ENCODE measurements around the gene PCDHGC3. TPM values are rescaled to one million over a fixed set of nuclear protein-coding genes. Genes with fewer than 3 reads are reported as not detected.

Gene PCDHGC3
- total and polyA plus RNA-seq, 9 of the 15 experiments (the other 6 are each of a cell fraction or from before 2014, with no cell fraction given) = 0.07 TPM; not detected in 8

GRCh38 chr5:141513627-141514329 lies 38.0 kb downstream of the PCDHGC3 start:
- CTCF ChIA-PET (ENCODE audit: low intra/inter-chr PET ratio) = interaction anchor here (0.6 kb wide), 1 partner anchor 152 kb away, joined by 3 read pairs; no protein-coding TSS in a partner anchor
- no TSS peak for BruUV-seq (replicated peaks)
- Histone ChIP-seq H3K36me3 (ENCODE audit: control insufficient read depth, insufficient read depth, low read length) (peaks cover 57% of the 10 kb centered on the region), H3K4me3 (no peak overlapping the region), H3K4me1 (replicated peaks in 1 of 2; ENCODE audit: control insufficient read depth in 2 of 2, insufficient read depth in 2 of 2, low read length in 2 of 2) (peaks cover 5 to 17% of the 10 kb centered on the region in 2 experiments; a peak in 3 of 5 replicates), H3K9me1 (ENCODE audit: control insufficient read depth, insufficient read depth, low read length) (peaks cover 8% of the 10 kb centered on the region), H3K27me3 (ENCODE audit: control insufficient read depth in 2 of 2, insufficient read depth in 2 of 2, low read length in 2 of 2) (peaks cover 0 to 7% of the 10 kb centered on the region in 2 experiments; a peak in 1 of 5 replicates), H3K4me2 (ENCODE audit: insufficient read depth, low read length) (no peak overlapping the region), H3K79me2 (ENCODE audit: control insufficient read depth, insufficient read depth, low read length) (no peaks in the 10 kb centered on the region), H2AFZ (ENCODE audit: low read depth, low read length) (no peak overlapping the region), H3K27ac (ENCODE audit: extremely low read depth, low read depth, low read length) (no peak overlapping the region), H3K9ac (ENCODE audit: insufficient read depth in 1 of 2, low read depth in 2 of 2, low read length in 2 of 2) (no peak overlapping the region), H4K20me1 (replicated peaks; ENCODE audit: control insufficient read depth, insufficient read depth, low read length) (no peaks in the 10 kb centered on the region), H3K9me3 (replicated peaks; ENCODE audit: control insufficient read depth, insufficient read depth, low read depth, low read length) (no peaks in the 10 kb centered on the region)
- ATAC-seq (no peak), DNase-seq (ENCODE audit: extremely low read depth in 1 of 4, low spot score in 3 of 4) (peak in 1 of 4 experiments; percentile 12), FAIRE-seq (no peak)
- POLR2A ChIA-PET = interaction anchor here (0.6 to 1.8 kb wide), 5 partner anchors 16 to 193 kb away, joined by 3 to 7 read pairs (median 4); partner anchors contain the start of gene TAF7
- intact Hi-C loops (cut with micrococcal nuclease) (loop anchor here (5.0 to 10.0 kb wide), 3 partner anchors 91 to 279 kb away; partner anchors contain the start of genes PCDHGA11 and PCDHGA3), in situ Hi-C loops (cut with MboI) (no loop called here)
- 81% methylated on average over 21 of the region's 29 CpGs for WGBS (ENCODE audit: insufficient coverage, low coverage, missing lambda C conversion rate)
- TF ChIP-seq RBM22 (IDR thresholded peaks at IDR 0.05; ENCODE audit: low read depth, low read length, poor library complexity, severe bottlenecking) = peak; percentile 48
- TF ChIP-seq HMGN3 (IDR thresholded peaks at IDR 0.05; ENCODE audit: borderline replicate concordance, extremely low read depth, insufficient read length, low read depth, low read length) = no peak
- TF ChIP-seq ZNF583 (CRISPR knock-in tag; IDR thresholded peaks at IDR 0.05) = no peak
- no peak for TF ChIP-seq ZKSCAN3 (CRISPR knock-in tag; IDR thresholded peaks at IDR 0.05)
- TF ChIP-seq ZNF133 (CRISPR knock-in tag; IDR thresholded peaks at IDR 0.05) = no peak
- TF ChIP-seq RBM14 (IDR thresholded peaks at IDR 0.05; ENCODE audit: borderline replicate concordance, insufficient read depth, low read depth, low read length) = no peak
- TF ChIP-seq PURB (CRISPR knock-in tag; IDR thresholded peaks at IDR 0.05; ENCODE audit: low read depth) = no peak
- no peak for TF ChIP-seq MAFF (IDR thresholded peaks at IDR 0.05; ENCODE audit: low read length)
- no peak for TF ChIP-seq ZNF696 (CRISPR knock-in tag; conservative IDR thresholded peaks at IDR 0.05)
- TF ChIP-seq RBM39 (optimal IDR thresholded peaks at IDR 0.05; ENCODE audit: low read depth, low read length) = no peak
- TF ChIP-seq, protein P1, sequence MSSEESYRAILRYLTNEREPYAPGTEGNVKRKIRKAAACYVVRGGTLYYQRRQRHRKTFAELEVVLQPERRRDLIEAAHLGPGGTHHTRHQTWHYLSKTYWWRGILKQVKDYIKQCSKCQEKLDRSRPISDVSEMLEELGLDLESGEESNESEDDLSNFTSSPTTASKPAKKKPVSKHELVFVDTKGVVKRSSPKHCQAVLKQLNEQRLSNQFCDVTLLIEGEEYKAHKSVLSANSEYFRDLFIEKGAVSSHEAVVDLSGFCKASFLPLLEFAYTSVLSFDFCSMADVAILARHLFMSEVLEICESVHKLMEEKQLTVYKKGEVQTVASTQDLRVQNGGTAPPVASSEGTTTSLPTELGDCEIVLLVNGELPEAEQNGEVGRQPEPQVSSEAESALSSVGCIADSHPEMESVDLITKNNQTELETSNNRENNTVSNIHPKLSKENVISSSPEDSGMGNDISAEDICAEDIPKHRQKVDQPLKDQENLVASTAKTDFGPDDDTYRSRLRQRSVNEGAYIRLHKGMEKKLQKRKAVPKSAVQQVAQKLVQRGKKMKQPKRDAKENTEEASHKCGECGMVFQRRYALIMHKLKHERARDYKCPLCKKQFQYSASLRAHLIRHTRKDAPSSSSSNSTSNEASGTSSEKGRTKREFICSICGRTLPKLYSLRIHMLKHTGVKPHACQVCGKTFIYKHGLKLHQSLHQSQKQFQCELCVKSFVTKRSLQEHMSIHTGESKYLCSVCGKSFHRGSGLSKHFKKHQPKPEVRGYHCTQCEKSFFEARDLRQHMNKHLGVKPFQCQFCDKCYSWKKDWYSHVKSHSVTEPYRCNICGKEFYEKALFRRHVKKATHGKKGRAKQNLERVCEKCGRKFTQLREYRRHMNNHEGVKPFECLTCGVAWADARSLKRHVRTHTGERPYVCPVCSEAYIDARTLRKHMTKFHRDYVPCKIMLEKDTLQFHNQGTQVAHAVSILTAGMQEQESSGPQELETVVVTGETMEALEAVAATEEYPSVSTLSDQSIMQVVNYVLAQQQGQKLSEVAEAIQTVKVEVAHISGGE (CRISPR knock-in tag; IDR thresholded peaks at IDR 0.05) = no peak
- 0 out of 2 replicates have a peak, but pooled peaks have one; percentile 23 for TF ChIP-seq EGR1 (conservative IDR thresholded peaks at IDR 0.05)
- TF ChIP-seq, protein P2, sequence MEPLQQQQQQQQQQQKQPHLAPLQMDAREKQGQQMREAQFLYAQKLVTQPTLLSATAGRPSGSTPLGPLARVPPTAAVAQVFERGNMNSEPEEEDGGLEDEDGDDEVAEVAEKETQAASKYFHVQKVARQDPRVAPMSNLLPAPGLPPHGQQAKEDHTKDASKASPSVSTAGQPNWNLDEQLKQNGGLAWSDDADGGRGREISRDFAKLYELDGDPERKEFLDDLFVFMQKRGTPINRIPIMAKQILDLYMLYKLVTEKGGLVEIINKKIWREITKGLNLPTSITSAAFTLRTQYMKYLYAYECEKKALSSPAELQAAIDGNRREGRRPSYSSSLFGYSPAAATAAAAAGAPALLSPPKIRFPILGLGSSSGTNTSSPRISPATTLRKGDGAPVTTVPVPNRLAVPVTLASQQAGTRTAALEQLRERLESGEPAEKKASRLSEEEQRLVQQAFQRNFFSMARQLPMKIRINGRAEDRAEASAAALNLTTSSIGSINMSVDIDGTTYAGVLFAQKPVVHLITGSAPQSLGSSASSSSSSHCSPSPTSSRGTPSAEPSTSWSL (CRISPR knock-in tag; IDR thresholded peaks at IDR 0.05; ENCODE audit: borderline replicate concordance) = no peak
- no peak for TF ChIP-seq BCOR (IDR thresholded peaks at IDR 0.05)
- TF ChIP-seq RFX1 (IDR thresholded peaks at IDR 0.05) = peak; percentile 76
